BLaER1 (cell line): ENCODE measurements around the gene PPP1R1B.
A peak's percentile ranks its signal among the peaks of the same experiment; 100 is the strongest.

Experiments
- H3K27ac ChIP-seq: shearing (Covaris generic); formaldehyde crosslinking; 2 replicates; pipeline ENCODE4 v1.8.1; 2022
- H3K27me3 ChIP-seq: shearing (Covaris generic); formaldehyde crosslinking; 2 replicates; pipeline ENCODE4 v1.8.1; 2022
- H3K36me3 ChIP-seq: shearing (Covaris generic); formaldehyde crosslinking; 2 replicates; pipeline ENCODE4 v1.8.1; 2022
- H3K4me1 ChIP-seq: shearing (Covaris generic); formaldehyde crosslinking; 2 replicates; pipeline ENCODE4 v1.8.1; 2022
- H3K4me2 ChIP-seq: shearing (Covaris generic); formaldehyde crosslinking; 2 replicates; pipeline ENCODE4 v1.8.1; 2022
- H3K4me3 ChIP-seq: shearing (Covaris generic); formaldehyde crosslinking; 2 replicates; pipeline ENCODE4 v1.8.1; 2022
- H3K9ac ChIP-seq: shearing (Covaris generic); formaldehyde crosslinking; 2 replicates; pipeline ENCODE4 v1.8.1; 2022
- H3K9me3 ChIP-seq: shearing (Covaris generic); formaldehyde crosslinking; 2 replicates; pipeline ENCODE4 v1.8.1; 2022
- H4K20me1 ChIP-seq: shearing (Covaris generic); formaldehyde crosslinking; 2 replicates; pipeline ENCODE4 v1.8.1; 2022
- Cebpa-rat ChIP-seq: shearing (Covaris generic); IDR thresholded peaks from 2 replicates; pipeline ENCODE4 v1.8.1; 2022

PPP1R1B gene

GRCh38 chr17:39639566-39640458, 13.1 kb downstream of the PPP1R1B start:
- peak overlapping the region; percentile 42 for H3K4me2 ChIP-seq
- H3K4me3 ChIP-seq = no peak overlapping the region
- H3K9ac ChIP-seq = no peak overlapping the region
- H3K27ac ChIP-seq = no peak overlapping the region
- no peak for TF ChIP-seq Cebpa-rat
- peaks cover 23% of the 10 kb centered on the region for H3K36me3 ChIP-seq
- H3K4me1 ChIP-seq = peaks cover 85% of the 10 kb centered on the region
- H4K20me1 ChIP-seq = peaks cover 70% of the 10 kb centered on the region
- no peaks in the 10 kb centered on the region for H3K9me3 ChIP-seq
- H3K27me3 ChIP-seq = no peaks in the 10 kb centered on the region

GRCh38 chr17:39640591-39641031, 13.9 kb downstream of the PPP1R1B start:
- H4K20me1 ChIP-seq = peaks cover 78% of the 10 kb centered on the region
- no peak overlapping the region for H3K27ac ChIP-seq
- peaks cover 29% of the 10 kb centered on the region for H3K36me3 ChIP-seq
- no peak overlapping the region for H3K4me3 ChIP-seq
- H3K9ac ChIP-seq = 0 out of 2 replicates have a peak overlapping the region, but pooled peaks have one; percentile 25
- peaks cover 77% of the 10 kb centered on the region for H3K4me1 ChIP-seq
- H3K27me3 ChIP-seq = no peaks in the 10 kb centered on the region
- no peaks in the 10 kb centered on the region for H3K9me3 ChIP-seq
- no peak for TF ChIP-seq Cebpa-rat
- peak overlapping the region; percentile 32 for H3K4me2 ChIP-seq

- no peak overlapping the region for H3K4me3 ChIP-seq
- H4K20me1 ChIP-seq = peaks cover 83% of the 10 kb centered on the region
- peaks cover 72% of the 10 kb centered on the region for H3K4me1 ChIP-seq
- no peak overlapping the region for H3K27ac ChIP-seq
- peaks cover 30% of the 10 kb centered on the region for H3K36me3 ChIP-seq
- no peak for TF ChIP-seq Cebpa-rat
- no peak overlapping the region for H3K9ac ChIP-seq
- peak overlapping the region; percentile 32 for H3K4me2 ChIP-seq
- H3K27me3 ChIP-seq = no peaks in the 10 kb centered on the region
- H3K9me3 ChIP-seq = no peaks in the 10 kb centered on the region
Measured at GRCh38 chr17:39641097-39641496, 14.3 kb downstream of the PPP1R1B start.

- Histone ChIP-seq H3K4me2 (0 out of 2 replicates have a peak overlapping the region, but pooled peaks have one; percentile 2), H3K4me3 (no peak overlapping the region), H3K27ac (no peak overlapping the region), H3K9me3 (no peaks in the 10 kb centered on the region), H4K20me1 (peaks cover 91% of the 10 kb centered on the region), H3K27me3 (no peaks in the 10 kb centered on the region), H3K4me1 (peaks cover 65% of the 10 kb centered on the region), H3K9ac (no peak overlapping the region), H3K36me3 (peaks cover 35% of the 10 kb centered on the region)
- TF ChIP-seq Cebpa-rat = no peak
Measured at GRCh38 chr17:39641883-39642282, 15.1 kb downstream of the PPP1R1B start.

- H3K9me3 ChIP-seq = no peaks in the 10 kb centered on the region
- H4K20me1 ChIP-seq = peaks cover 96% of the 10 kb centered on the region
- no peaks in the 10 kb centered on the region for H3K27me3 ChIP-seq
- peaks cover 35% of the 10 kb centered on the region for H3K36me3 ChIP-seq
- H3K9ac ChIP-seq = no peak overlapping the region
- H3K4me1 ChIP-seq = peaks cover 64% of the 10 kb centered on the region
- H3K4me3 ChIP-seq = no peak overlapping the region
- no peak for TF ChIP-seq Cebpa-rat
- H3K27ac ChIP-seq = no peak overlapping the region
- 0 out of 2 replicates have a peak overlapping the region, but pooled peaks have one; percentile 2 for H3K4me2 ChIP-seq
Measured at GRCh38 chr17:39642291-39643074, 15.7 kb downstream of the PPP1R1B start.

GRCh38 chr17:39643271-39643670, 16.5 kb downstream of the PPP1R1B start:
- Histone ChIP-seq H3K9ac (no peak overlapping the region), H3K27ac (no peak overlapping the region), H3K9me3 (no peaks in the 10 kb centered on the region), H3K4me2 (no peak overlapping the region), H3K4me1 (peaks cover 57% of the 10 kb centered on the region), H3K4me3 (no peak overlapping the region), H4K20me1 (peaks cover 94% of the 10 kb centered on the region), H3K36me3 (peaks cover 35% of the 10 kb centered on the region), H3K27me3 (no peaks in the 10 kb centered on the region)
- TF ChIP-seq Cebpa-rat = no peak

- no peak overlapping the region for H3K4me3 ChIP-seq
- H3K27ac ChIP-seq = no peak overlapping the region
- H3K9me3 ChIP-seq = no peaks in the 10 kb centered on the region
- H4K20me1 ChIP-seq = peaks cover 98% of the 10 kb centered on the region
- H3K4me1 ChIP-seq = peaks cover 41% of the 10 kb centered on the region
- H3K4me2 ChIP-seq = no peak overlapping the region
- H3K27me3 ChIP-seq = no peaks in the 10 kb centered on the region
- no peak overlapping the region for H3K9ac ChIP-seq
- TF ChIP-seq Cebpa-rat = no peak
- H3K36me3 ChIP-seq = peaks cover 31% of the 10 kb centered on the region
Measured at GRCh38 chr17:39647256-39647655, 20.5 kb downstream of the PPP1R1B start.

- H3K4me1 ChIP-seq = peaks cover 33% of the 10 kb centered on the region
- TF ChIP-seq Cebpa-rat = no peak
- no peaks in the 10 kb centered on the region for H3K9me3 ChIP-seq
- no peak overlapping the region for H3K4me2 ChIP-seq
- H4K20me1 ChIP-seq = peaks cover 98% of the 10 kb centered on the region
- H3K27me3 ChIP-seq = no peaks in the 10 kb centered on the region
- H3K36me3 ChIP-seq = peaks cover 26% of the 10 kb centered on the region
- no peak overlapping the region for H3K9ac ChIP-seq
- H3K27ac ChIP-seq = no peak overlapping the region
- H3K4me3 ChIP-seq = no peak overlapping the region
Measured at GRCh38 chr17:39648616-39649366, 22.0 kb downstream of the PPP1R1B start.

- Histone ChIP-seq H3K27me3 (no peaks in the 10 kb centered on the region), H3K4me3 (no peak overlapping the region), H3K36me3 (peaks cover 32% of the 10 kb centered on the region), H3K9ac (no peak overlapping the region), H3K4me2 (0 out of 2 replicates have a peak overlapping the region, but pooled peaks have one; percentile 67), H3K27ac (no peak overlapping the region), H3K9me3 (no peaks in the 10 kb centered on the region), H4K20me1 (peaks cover 98% of the 10 kb centered on the region), H3K4me1 (peaks cover 38% of the 10 kb centered on the region)
- TF ChIP-seq Cebpa-rat = no peak
Measured at GRCh38 chr17:39650121-39650579, 23.4 kb downstream of the PPP1R1B start.
